GM23338 (cell line): ENCODE data around the gene ZHX3. TPM values are rescaled to one million over a fixed set of nuclear protein-coding genes. Genes with fewer than 3 reads are reported as not detected.

ENCODE experiments used
- ATAC-seq: fragments of 200-7000 bp; cut with Tn5 transposase; 3 replicates; pipeline ENCODE4 v1.9.1; 2020
- DNase-seq: peaks from one replicate; pipeline ENCODE4 v3.0.0-alpha.2; 2015; ENCODE audit warnings: low spot score
- H2AFZ ChIP-seq: fragments of 200-600 bp; sonication (generic); 2 replicates; pipeline ENCODE4 v1.8.0; 2016; ENCODE audit warnings: antibody characterized with exemption, mild to moderate bottlenecking, moderate library complexity
- H3F3A ChIP-seq: fragments of 200-600 bp; sonication (generic); replicated peaks from 2 replicates; pipeline ENCODE4 v1.8.0; 2017; ENCODE audit warnings: antibody characterized with exemption, mixed run types, low read depth
- H3K27ac ChIP-seq: fragments of 200-600 bp; sonication (generic); 2 replicates; pipeline ENCODE4 v1.6.1; 2016; ENCODE audit warnings: low read depth
- H3K27me3 ChIP-seq: fragments of 200-600 bp; sonication (generic); 2 replicates; pipeline ENCODE4 v1.8.0; 2016; ENCODE audit warnings: mild to moderate bottlenecking, mixed run types, moderate library complexity; ENCODE audit not compliant: insufficient read depth
- H3K36me3 ChIP-seq: fragments of 200-600 bp; sonication (generic); 2 replicates; pipeline ENCODE4 v1.8.0; 2016; ENCODE audit warnings: mild to moderate bottlenecking; ENCODE audit not compliant: insufficient read depth
- H3K4me1 ChIP-seq: fragments of 200-600 bp; sonication (generic); 2 replicates; pipeline ENCODE4 v1.8.0; 2016; ENCODE audit warnings: mild to moderate bottlenecking, moderate library complexity; ENCODE audit not compliant: insufficient read depth
- H3K4me2 ChIP-seq: fragments of 200-600 bp; sonication (generic); 2 replicates; pipeline ENCODE4 v1.7.1; 2017; ENCODE audit warnings: mixed run types
- H3K4me3 ChIP-seq: fragments of 200-600 bp; sonication (generic); 2 replicates; pipeline ENCODE4 v1.6.1; 2016; ENCODE audit warnings: mixed run types
- H3K79me2 ChIP-seq: fragments of 200-600 bp; sonication (generic); replicated peaks from 2 replicates; pipeline ENCODE4 v1.8.0; 2017; ENCODE audit warnings: mild to moderate bottlenecking; ENCODE audit not compliant: insufficient read depth
- H3K9me2 ChIP-seq: fragments of 200-600 bp; sonication (generic); 2 replicates; pipeline ENCODE4 v1.8.0; 2017; ENCODE audit not compliant: insufficient read depth
- H4K20me1 ChIP-seq: fragments of 200-600 bp; sonication (generic); replicated peaks from 2 replicates; pipeline ENCODE4 v1.8.0; 2017; ENCODE audit warnings: mild to moderate bottlenecking; ENCODE audit not compliant: insufficient read depth
- H3K27ac Mint-ChIP-seq: 2 replicates; pipeline ENCODE4 v1.8.0; 2020; ENCODE audit warnings: inconsistent platforms, mild to moderate bottlenecking, moderate library complexity, mixed read lengths
- H3K27me3 Mint-ChIP-seq: 3 replicates; pipeline ENCODE4 v1.8.0; 2022; ENCODE audit warnings: low read depth, mild to moderate bottlenecking, moderate library complexity, mixed read lengths, inconsistent platforms; ENCODE audit not compliant: insufficient read depth, poor library complexity
- H3K36me3 Mint-ChIP-seq: 3 replicates; pipeline ENCODE4 v1.8.0; 2021; ENCODE audit warnings: low read depth, mild to moderate bottlenecking, inconsistent platforms, moderate library complexity, mixed read lengths
- H3K4me1 Mint-ChIP-seq: 3 replicates; pipeline ENCODE4 v1.8.0; 2020; ENCODE audit warnings: mild to moderate bottlenecking, inconsistent platforms, mixed read lengths
- H3K4me3 Mint-ChIP-seq: 3 replicates; pipeline ENCODE4 v1.8.0; 2021; ENCODE audit warnings: moderate library complexity, mild to moderate bottlenecking, inconsistent platforms, mixed read lengths
- H3K9me3 Mint-ChIP-seq: 3 replicates; pipeline ENCODE4 v1.8.0; 2020; ENCODE audit warnings: moderate library complexity, mild to moderate bottlenecking, inconsistent platforms, mixed read lengths
- CREB1 ChIP-seq: fragments of 250-450 bp; sonication (Bioruptor Pico); IDR thresholded peaks from 2 replicates; pipeline ENCODE4 v1.5.0; 2020; ENCODE audit warnings: low read depth, mild to moderate bottlenecking, moderate library complexity
- CTCF ChIP-seq, 2 experiments: fragments of 200-600 bp in 1 of 2; sonication (generic) in 1 of 2; conservative IDR thresholded peaks; 2 replicates each; pipeline versions ENCODE4 v1.5.1 to v1.6.1; 2016 to 2017; ENCODE audit warnings: antibody characterized with exemption in 2 of 2, low read depth in 2 of 2, mild to moderate bottlenecking in 2 of 2, moderate library complexity in 1 of 2
- ETS1 ChIP-seq: IDR thresholded peaks from 2 replicates; pipeline ENCODE4 v1.6.1; 2016; ENCODE audit warnings: antibody characterized with exemption
- EZH2 ChIP-seq: fragments of 200-600 bp; sonication (generic); IDR thresholded peaks from one replicate; pipeline ENCODE4 v1.8.0; 2017; ENCODE audit warnings: antibody characterized with exemption, mild to moderate bottlenecking, low read depth; ENCODE audit not compliant: unreplicated experiment
- EZH2phosphoT487 ChIP-seq: fragments of 200-600 bp; sonication (generic); IDR thresholded peaks from one replicate; pipeline ENCODE4 v1.8.1; 2018; ENCODE audit warnings: antibody characterized with exemption; ENCODE audit not compliant: unreplicated experiment
- NANOG ChIP-seq: IDR thresholded peaks from 2 replicates; pipeline ENCODE4 v1.6.1; 2016; ENCODE audit warnings: antibody characterized with exemption, borderline replicate concordance
- POLR2AphosphoS5 ChIP-seq: IDR thresholded peaks from 2 replicates; pipeline ENCODE4 v1.6.1; 2016; ENCODE audit warnings: antibody characterized with exemption, low read depth
- REST ChIP-seq: IDR thresholded peaks from one replicate; pipeline ENCODE4 v1.6.1; 2018; ENCODE audit warnings: antibody characterized with exemption; ENCODE audit not compliant: unreplicated experiment
- STAT1 ChIP-seq: IDR thresholded peaks from one replicate; pipeline ENCODE4 v1.6.1; 2016; ENCODE audit warnings: antibody characterized with exemption; ENCODE audit not compliant: unreplicated experiment
- ZNF114 ChIP-seq: fragments of 250-450 bp; sonication (Bioruptor Pico); IDR thresholded peaks from 2 replicates; pipeline ENCODE4 v1.5.0; 2020; ENCODE audit warnings: mild to moderate bottlenecking, moderate library complexity
- ZNF331 ChIP-seq: fragments of 250-450 bp; sonication (Bioruptor Pico); IDR thresholded peaks from 2 replicates; pipeline ENCODE4 v1.5.0; 2020; ENCODE audit warnings: low read depth, mild to moderate bottlenecking, moderate library complexity
- polyA plus RNA-seq: library from polyadenylated mRNA; unstranded; fragments of >200 nt; fragmentation: Nextera tagmentation; extraction: Ambion mirVana; gene quantifications from 2 replicates; pipeline ENCODE4 v1.2.1, GENCODE V29; 2016
- total RNA-seq: library from RNA; depleted of rRNA; stranded (reverse); fragments of >200 nt; shearing (Covaris generic); gene quantifications from 2 replicates; pipeline ENCODE4 v1.2.3, GENCODE V29; 2014

Gene ZHX3
- total and polyA plus RNA-seq, 2 experiments from 2014 or later = 1.7 to 2.8 TPM

GRCh38 chr20:41223112-41223511 lies 94.4 kb downstream of the ZHX3 start (continued):
- TF ChIP-seq ETS1 (no peak), STAT1 (no peak), CREB1 (CRISPR knock-in tag) (no peak), NANOG (no peak), ZNF331 (no peak), EZH2phosphoT487 (no peak), CTCF (conservative IDR thresholded peaks at IDR 0.05; ENCODE audit: low read depth in 2 of 2) (no peak), ZNF114 (no peak)

DNA sequence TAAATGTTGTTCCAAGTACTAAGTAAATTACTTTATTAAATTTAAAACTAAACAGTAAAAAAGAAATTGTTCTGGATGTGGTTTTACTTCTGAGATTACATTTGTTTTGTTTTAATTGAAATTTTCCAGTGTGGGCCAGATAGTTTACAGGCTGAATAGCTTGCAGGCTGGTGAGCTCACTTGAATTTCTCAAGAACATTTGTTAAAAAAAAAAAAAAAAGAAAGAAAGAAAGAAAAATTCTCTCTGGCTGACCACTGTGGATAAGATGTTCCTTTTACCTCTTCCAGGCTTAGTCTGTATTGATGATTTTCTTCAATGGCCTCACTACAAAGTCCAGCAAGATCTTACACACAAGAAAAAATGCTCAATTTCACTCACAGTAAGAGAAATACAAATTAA lies 94.8 kb downstream of the ZHX3 start:
- ATAC-seq = no peak
- no peak for DNase-seq
- H3K9me3 Mint-ChIP-seq = no peaks in the 10 kb centered on the region
- no peaks in the 10 kb centered on the region for H3K36me3 Mint-ChIP-seq
- H3K4me3 Mint-ChIP-seq = no peak overlapping the region
- H3K27me3 ChIP-seq = no peaks in the 10 kb centered on the region
- no peak overlapping the region for H3K27ac Mint-ChIP-seq
- no peaks in the 10 kb centered on the region for H3K27me3 Mint-ChIP-seq
- no peak overlapping the region for H3K27ac ChIP-seq
- no peaks in the 10 kb centered on the region for H3K36me3 ChIP-seq
- H3K4me3 ChIP-seq = no peak overlapping the region
- no peaks in the 10 kb centered on the region for H3K79me2 ChIP-seq
- no peak overlapping the region for H3K4me2 ChIP-seq
- no peak overlapping the region for H2AFZ ChIP-seq
- H3K4me1 Mint-ChIP-seq = no peaks in the 10 kb centered on the region
- H3F3A ChIP-seq = no peaks in the 10 kb centered on the region
- H4K20me1 ChIP-seq = no peaks in the 10 kb centered on the region
- H3K9me2 ChIP-seq = no peaks in the 10 kb centered on the region
- no peaks in the 10 kb centered on the region for H3K4me1 ChIP-seq
- TF ChIP-seq EZH2 = no peak
- no peak for TF ChIP-seq REST
- no peak for TF ChIP-seq EZH2phosphoT487
- no peak for TF ChIP-seq CTCF (conservative IDR thresholded peaks at IDR 0.05; ENCODE audit: low read depth in 2 of 2)
- no peak for TF ChIP-seq POLR2AphosphoS5
- no peak for TF ChIP-seq CREB1 (CRISPR knock-in tag)
